ENCODE measurements around the gene ZNF185. TPM values are rescaled to one million over a fixed set of nuclear protein-coding genes. Genes with fewer than 3 reads are reported as not detected.

The ZNF185 gene
- total and polyA plus RNA-seq, 9 of the 15 experiments (the other 6 are each of a cell fraction or from before 2014, with no cell fraction given), result 0.08 to 1.1 (median 0.22) TPM

- no peak for TF ChIP-seq RERE (CRISPR knock-in tag; IDR thresholded peaks at IDR 0.05; ENCODE audit: borderline replicate concordance)
- no peak for TF ChIP-seq KAT7 (CRISPR knock-in tag; IDR thresholded peaks at IDR 0.05; ENCODE audit: borderline replicate concordance)
- no peak for TF ChIP-seq SMAD1 (IDR thresholded peaks at IDR 0.05; ENCODE audit: low read depth, low read length, partially characterized antibody)
- TF ChIP-seq HNRNPH1 (optimal IDR thresholded peaks at IDR 0.05; ENCODE audit: low read depth, low read length), result no peak
- TF ChIP-seq CHCHD3 (CRISPR knock-in tag; IDR thresholded peaks at IDR 0.05), result no peak
Measured at GRCh38 chrX:152897222-152898131, at the start of gene ZNF185 (continued).
